Gastrocnemius medialis (tissue), 4 donors: ENCODE results near the gene SELENOH. TPM values are rescaled to one million over a fixed set of nuclear protein-coding genes. Genes with fewer than 3 reads are reported as not detected.

Experiments used
- ATAC-seq, 2 donors: fragments of 150-250 bp; one replicate each; pipeline ENCODE4 v1.9.1; 2016
- DNase-seq, 2 donors: peaks; one replicate each; pipeline ENCODE4 v3.0.0-alpha.2; 2019
- H3K27ac ChIP-seq, 4 donors: fragments of 200-600 bp; sonication (generic); 1 replicate in 1 of 4; 2 replicates in 3 of 4; pipeline ENCODE4 v1.5.1; 2016 to 2018; ENCODE audit warnings: mild to moderate bottlenecking in 2 of 4, moderate library complexity in 1 of 4
- H3K27me3 ChIP-seq, 3 donors: fragments of 200-600 bp; sonication (generic) in 2 of 3; 1 replicate in 1 of 3; 2 replicates in 2 of 3; pipeline versions ENCODE4 v1.5.1 to v1.6.0; 2016 to 2019; ENCODE audit warnings: mild to moderate bottlenecking in 1 of 3, moderate library complexity in 1 of 3
- H3K36me3 ChIP-seq, 2 donors: fragments of 200-600 bp; sonication (generic) in 1 of 2; one replicate each; pipeline ENCODE4 v1.5.1; 2017 to 2018
- H3K4me1 ChIP-seq, 2 donors: fragments of 200-600 bp; sonication (generic) in 1 of 2; one replicate each; pipeline ENCODE4 v1.5.1; 2016 to 2017; ENCODE audit warnings: mild to moderate bottlenecking in 2 of 2
- H3K4me3 ChIP-seq, 4 donors: fragments of 200-600 bp; sonication (generic) in 3 of 4; 1 replicate in 1 of 4; 2 replicates in 3 of 4; pipeline ENCODE4 v1.5.1; 2016 to 2019; ENCODE audit warnings: mild to moderate bottlenecking in 2 of 4
- H3K9me3 ChIP-seq, 3 donors: fragments of 200-600 bp; sonication (generic) in 2 of 3; 1 replicate in 1 of 3; 2 replicates in 2 of 3; pipeline ENCODE4 v1.5.1; 2016 to 2019
- POLR2A ChIP-seq, 2 donors: fragments of 450-650 bp; IDR thresholded peaks; one replicate each; pipeline ENCODE4 v1.6.1; 2017; ENCODE audit warnings: antibody characterized with exemption in 2 of 2, mild to moderate bottlenecking in 2 of 2, moderate library complexity in 2 of 2
- in situ Hi-C, 4 donors: fragments of 200-750 bp; cut with MboI; loops; one replicate each; pipeline versions ENCODE4 v1.15.0 to v1.8.0; 2017; ENCODE audit warnings: low sequenced_read_pairs in 4 of 4
- intact Hi-C: fragments of 100-400 bp; cut with DNase I; formaldehyde crosslinking; loops from one replicate; pipeline ENCODE4 v1.15.1; 2023; ENCODE audit warnings: low total_unique reads
- total RNA-seq, 4 donors: library from RNA; depleted of rRNA; stranded (reverse); fragments of >200 nt; gene quantifications; one replicate each; pipeline versions ENCODE4 v1.1.0 to v1.2.3, GENCODE V29; 2016
- TF ChIP-seq, protein P1 (sequence below), 5 experiments: fragments of 450-650 bp in 3 of 5; fragments of 200-600 bp in 2 of 5; sonication (generic) in 2 of 5; IDR thresholded peaks in 4 of 5; conservative IDR thresholded peaks in 1 of 5; 1 replicate in 4 of 5; 2 replicates in 1 of 5; pipeline ENCODE4 v1.5.1; 2016 to 2019; ENCODE audit warnings: antibody characterized with exemption in 5 of 5, mild to moderate bottlenecking in 3 of 5, moderate library complexity in 3 of 5

The SELENOH gene
- total RNA-seq, 4 donors from 2014 or later, result 94.7 to 145 (median 132) TPM

DNA sequence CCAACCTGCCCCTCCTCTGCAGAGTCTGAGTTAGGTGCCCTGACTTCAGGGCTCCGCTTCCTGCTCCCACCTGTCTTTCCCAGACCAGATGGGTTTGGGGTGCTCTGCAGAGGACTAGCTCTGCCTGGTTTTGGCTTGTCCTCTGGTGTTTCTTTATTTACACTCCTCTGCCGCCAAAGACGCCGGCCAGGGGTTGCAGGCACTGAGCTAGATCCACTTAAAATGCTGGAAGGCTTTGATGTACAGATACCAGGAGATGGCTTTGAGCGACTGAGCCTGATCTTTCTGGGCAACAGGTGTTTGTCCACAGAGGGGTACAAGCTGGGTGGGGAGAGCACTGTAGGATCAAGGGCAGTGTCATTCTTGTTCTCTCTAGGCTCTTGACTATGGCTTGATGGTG is 3.9 kb downstream of the SELENOH start:
- H3K4me1 ChIP-seq, result peaks cover 15 to 17% of the 10 kb centered on the region in 2 donors

DNA sequence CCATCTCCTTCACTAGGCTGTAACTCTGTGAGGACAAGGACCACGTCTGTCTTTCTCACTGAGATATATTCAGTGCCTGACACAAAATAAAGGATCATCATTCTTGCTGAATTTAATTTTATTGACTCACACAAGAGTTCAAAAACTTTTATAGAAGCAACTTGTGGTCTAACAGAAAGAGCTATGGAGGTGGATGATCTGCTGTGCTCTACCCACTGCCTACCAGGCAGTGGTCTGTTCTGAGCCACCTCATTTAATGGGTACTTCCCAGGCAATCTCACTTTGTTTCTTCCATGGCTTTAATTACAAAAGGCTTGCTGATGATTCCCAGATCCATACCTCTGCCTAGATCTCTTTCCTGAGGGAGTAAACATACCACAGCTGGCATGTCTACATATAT is 5.6 kb downstream of the SELENOH start:
- Histone ChIP-seq H3K27ac (no peak overlapping the region), H3K4me3 (no peak overlapping the region), H3K9me3 (no peaks in the 10 kb centered on the region), H3K36me3 (peaks cover 0 to 17% of the 10 kb centered on the region in 2 donors), H3K4me1 (peaks cover 11 to 14% of the 10 kb centered on the region in 2 donors), H3K27me3 (no peaks in the 10 kb centered on the region)
- in situ Hi-C loops (loop anchor here in 3 of 4 donors (5.0 to 10.0 kb wide), 2 partner anchors 55 to 58 kb away; no protein-coding TSS in a partner anchor), intact Hi-C loops (loop anchor here (10.0 kb wide), 1 partner anchor 422 kb away; the partner anchor contains the start of gene TNKS1BP1)
- no peak for DNase-seq
- ATAC-seq, result no peak
- TF ChIP-seq POLR2A (IDR thresholded peaks at IDR 0.05), result no peak
- TF ChIP-seq, protein P1, sequence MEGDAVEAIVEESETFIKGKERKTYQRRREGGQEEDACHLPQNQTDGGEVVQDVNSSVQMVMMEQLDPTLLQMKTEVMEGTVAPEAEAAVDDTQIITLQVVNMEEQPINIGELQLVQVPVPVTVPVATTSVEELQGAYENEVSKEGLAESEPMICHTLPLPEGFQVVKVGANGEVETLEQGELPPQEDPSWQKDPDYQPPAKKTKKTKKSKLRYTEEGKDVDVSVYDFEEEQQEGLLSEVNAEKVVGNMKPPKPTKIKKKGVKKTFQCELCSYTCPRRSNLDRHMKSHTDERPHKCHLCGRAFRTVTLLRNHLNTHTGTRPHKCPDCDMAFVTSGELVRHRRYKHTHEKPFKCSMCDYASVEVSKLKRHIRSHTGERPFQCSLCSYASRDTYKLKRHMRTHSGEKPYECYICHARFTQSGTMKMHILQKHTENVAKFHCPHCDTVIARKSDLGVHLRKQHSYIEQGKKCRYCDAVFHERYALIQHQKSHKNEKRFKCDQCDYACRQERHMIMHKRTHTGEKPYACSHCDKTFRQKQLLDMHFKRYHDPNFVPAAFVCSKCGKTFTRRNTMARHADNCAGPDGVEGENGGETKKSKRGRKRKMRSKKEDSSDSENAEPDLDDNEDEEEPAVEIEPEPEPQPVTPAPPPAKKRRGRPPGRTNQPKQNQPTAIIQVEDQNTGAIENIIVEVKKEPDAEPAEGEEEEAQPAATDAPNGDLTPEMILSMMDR (IDR thresholded peaks at IDR 0.05 in 4 of 5, conservative IDR thresholded peaks at IDR 0.05 in 1 of 5), result no peak

More for the DNA sequence above, 3.9 kb downstream of the SELENOH start:
- H3K27me3 ChIP-seq, result no peaks in the 10 kb centered on the region
- ATAC-seq, result no peak
- in situ Hi-C loops (loop anchor here in 3 of 4 donors (5.0 to 10.0 kb wide), 2 partner anchors 57 to 60 kb away; no protein-coding TSS in a partner anchor), intact Hi-C loops (loop anchor here (10.0 kb wide), 1 partner anchor 420 kb away; the partner anchor contains the start of gene TNKS1BP1)
- H3K4me3 ChIP-seq, result no peak overlapping the region
- TF ChIP-seq POLR2A (IDR thresholded peaks at IDR 0.05), result no peak
- DNase-seq, result no peak
- peaks cover 0 to 17% of the 10 kb centered on the region in 2 donors for H3K36me3 ChIP-seq
- H3K9me3 ChIP-seq, result no peaks in the 10 kb centered on the region
- H3K27ac ChIP-seq, result no peak overlapping the region

DNA sequence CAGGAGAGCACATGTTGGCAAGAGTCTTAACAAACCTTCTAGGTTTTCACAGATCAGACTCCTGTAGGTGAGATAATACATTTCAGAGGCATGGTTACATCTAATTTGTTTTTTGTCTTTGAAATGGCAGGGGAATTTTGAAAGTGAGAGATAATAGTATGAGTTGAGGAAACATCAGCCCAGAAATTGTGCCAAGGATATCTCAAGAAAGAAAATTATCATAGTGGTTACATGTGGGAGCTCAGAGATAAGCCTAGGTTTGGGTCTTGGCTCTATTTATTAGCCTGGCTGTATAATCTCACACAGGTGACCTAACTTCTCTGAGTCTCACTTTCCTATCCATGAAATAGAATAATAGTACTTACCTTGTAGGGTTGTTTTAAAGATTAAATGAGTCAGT is 9.9 kb downstream of the SELENOH start:
- H3K4me3 ChIP-seq, result no peak overlapping the region
- no peak for ATAC-seq
- H3K27ac ChIP-seq, result no peak overlapping the region
- no peaks in the 10 kb centered on the region for H3K4me1 ChIP-seq
- in situ Hi-C loops, result loop anchor here in 1 of 4 donors (25.0 kb wide), 1 partner anchor 414 kb away; the partner anchor contains the start of genes P2RX3 and SSRP1
- H3K27me3 ChIP-seq, result no peaks in the 10 kb centered on the region
- intact Hi-C loops, result no loop called here
- DNase-seq, result no peak
- TF ChIP-seq POLR2A (IDR thresholded peaks at IDR 0.05), result no peak
- TF ChIP-seq, protein P1 (IDR thresholded peaks at IDR 0.05 in 4 of 5, conservative IDR thresholded peaks at IDR 0.05 in 1 of 5), result no peak
- H3K36me3 ChIP-seq, result no peaks in the 10 kb centered on the region
- H3K9me3 ChIP-seq, result no peaks in the 10 kb centered on the region

DNA sequence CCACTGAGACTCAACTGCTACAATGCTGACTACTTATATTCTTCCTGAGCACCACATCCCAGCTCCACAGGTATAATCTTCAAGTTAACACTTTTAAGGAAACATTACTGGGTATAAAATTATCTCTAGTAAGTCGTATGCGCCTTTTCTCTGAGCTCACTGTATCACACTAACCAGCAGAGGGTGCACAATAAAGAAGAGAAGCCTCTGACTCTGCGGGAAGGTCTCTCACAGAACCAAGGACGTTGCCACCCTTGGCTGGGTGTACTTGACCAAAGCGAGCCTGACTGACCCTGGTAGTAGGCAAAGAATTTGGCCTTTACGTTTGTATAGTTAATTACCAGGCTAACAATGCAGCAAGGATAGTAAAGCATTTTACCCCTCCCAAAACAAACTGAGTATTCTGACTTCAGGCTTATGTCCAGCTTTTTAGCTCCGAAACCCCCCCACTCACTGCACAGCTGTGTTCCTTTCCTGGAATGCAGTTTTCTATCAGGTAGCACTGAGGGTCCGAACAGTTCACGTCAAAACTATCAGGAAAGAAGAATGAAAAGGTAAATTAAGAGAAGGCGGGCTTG is 10.5 kb downstream of the SELENOH start, which contains the start of gene BTBD18:
Gene BTBD18, minus strand, starts transcription at position 144 of the 578 bp plus-strand sequence. CDS start 631 bp downstream, outside the sequence.
- ATAC-seq, result peak in 1 of 2 donors; percentile 62
- intact Hi-C loops, result no loop called here

DNA sequence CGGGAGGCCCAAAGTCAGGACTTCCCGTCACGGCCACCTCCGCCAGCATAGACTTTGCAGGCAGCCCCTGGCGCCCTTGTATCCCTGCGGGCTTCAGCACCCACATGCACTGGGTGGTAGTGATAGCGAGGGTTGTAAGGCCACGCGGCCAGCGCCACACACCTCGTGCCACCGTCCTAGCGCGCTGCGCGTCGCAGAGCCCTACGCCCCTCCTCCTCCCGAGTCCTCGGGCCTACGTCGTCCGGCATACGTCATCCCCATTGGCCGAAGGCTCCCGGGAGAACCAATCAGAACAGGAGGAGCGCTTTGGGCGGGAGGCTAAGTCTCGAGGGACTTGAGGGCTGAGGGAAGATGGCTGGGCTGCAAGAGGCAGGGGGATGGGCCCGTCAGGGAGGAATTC is 11.7 kb downstream of the SELENOH start:
- no peak for DNase-seq
- no peak overlapping the region for H3K27ac ChIP-seq
- H3K4me3 ChIP-seq, result no peak overlapping the region
- no peaks in the 10 kb centered on the region for H3K36me3 ChIP-seq
- H3K9me3 ChIP-seq, result no peaks in the 10 kb centered on the region
- in situ Hi-C loops (loop anchor here in 1 of 4 donors (25.0 kb wide), 1 partner anchor 416 kb away; the partner anchor contains the start of genes P2RX3 and SSRP1), intact Hi-C loops (no loop called here)
- H3K27me3 ChIP-seq, result no peaks in the 10 kb centered on the region
- no peak for ATAC-seq
- no peaks in the 10 kb centered on the region for H3K4me1 ChIP-seq
- TF ChIP-seq, protein P1 (IDR thresholded peaks at IDR 0.05 in 4 of 5, conservative IDR thresholded peaks at IDR 0.05 in 1 of 5), result no peak
- no peak for TF ChIP-seq POLR2A (IDR thresholded peaks at IDR 0.05)

More for the DNA sequence above, 10.5 kb downstream of the SELENOH start, which contains the start of gene BTBD18:
- no peaks in the 10 kb centered on the region for H3K9me3 ChIP-seq
- H3K4me1 ChIP-seq, result no peaks in the 10 kb centered on the region
- no peaks in the 10 kb centered on the region for H3K27me3 ChIP-seq
- no peak within 1 kb of the TSS for H3K4me3 ChIP-seq
- no peak for DNase-seq
- H3K36me3 ChIP-seq, result no peaks in the 10 kb centered on the region
- no peak within 1 kb of the TSS for H3K27ac ChIP-seq
- TF ChIP-seq POLR2A (IDR thresholded peaks at IDR 0.05), result no peak
- TF ChIP-seq, protein P1 (IDR thresholded peaks at IDR 0.05 in 4 of 5, conservative IDR thresholded peaks at IDR 0.05 in 1 of 5), result peak in 3 of 5 experiments; percentile 10 to 33 (median 22)
- in situ Hi-C loops, result loop anchor here in 1 of 4 donors (25.0 kb wide), 1 partner anchor 414 kb away; the partner anchor contains the start of genes P2RX3 and SSRP1
